Pancreas (tissue), 10 donors: Measurements from ENCODE around the gene CA9. TPM values are rescaled to one million over a fixed set of nuclear protein-coding genes. Genes with fewer than 3 reads are reported as not detected.
A peak's percentile ranks its signal among the peaks of the same experiment; 100 is the strongest.

Experiments used
- ATAC-seq, 4 donors: fragments of 200-7000 bp; cut with Tn5 transposase; one replicate each; pipeline versions ENCODE4 v1.8.0 to v1.9.1; 2020; ENCODE audit warnings: mild to moderate bottlenecking in 4 of 4, moderate library complexity in 4 of 4
- DNase-seq, 6 donors: peaks; one replicate each; pipeline ENCODE4 v3.0.0-alpha.2; 2020
- FAIRE-seq: peaks from 2 replicates; lab custom pipeline; 2012; peaks lifted over from hg19 to GRCh38; lab: Jason Lieb, UNC
- H3K27ac ChIP-seq, 4 donors: fragments of 200-600 bp; sonication (generic); 1 replicate in 3 of 4; 2 replicates in 1 of 4; pipeline versions ENCODE4 v1.5.0 to v1.8.0; 2020
- H3K27me3 ChIP-seq, 4 donors: fragments of 200-600 bp; one replicate each; pipeline ENCODE4 v1.8.0; 2021
- H3K36me3 ChIP-seq, 3 donors: fragments of 200-600 bp; sonication (generic) in 1 of 3; one replicate each; pipeline versions ENCODE4 v1.5.0 to v1.8.0; 2020 to 2021
- H3K4me1 ChIP-seq, 3 donors: fragments of 200-600 bp; one replicate each; pipeline ENCODE4 v1.8.0; 2021
- H3K4me3 ChIP-seq, 4 donors: fragments of 200-600 bp; sonication (generic) in 2 of 4; one replicate each; pipeline versions ENCODE4 v1.5.0 to v1.8.0; 2020 to 2021
- H3K9me3 ChIP-seq, 4 donors: fragments of 200-600 bp; one replicate each; pipeline ENCODE4 v1.8.0; 2021
- WGBS, 2 donors: extraction: QIAGEN DNeasy Blood & Tissue Kit; methylation state at CpG; one replicate each; pipeline ENCODE4 v1.1.7; 2013; 5-methylcytosine and 5-hydroxymethylcytosine counted together
- intact Hi-C, 3 donors: fragments of 100-400 bp; cut with DNase I; formaldehyde crosslinking; loops; one replicate each; pipeline versions ENCODE4 v1.11.1 to v1.14.2; 2022
- polyA plus RNA-seq, 2 donors: library from polyadenylated mRNA; stranded (reverse); fragments of 200-250 nt; gene quantifications; one replicate each; pipeline ENCODE4 v1.2.3, GENCODE V29; 2013
- total RNA-seq, 6 donors: library from RNA; stranded (reverse); fragmentation: NEBNext Ultra II Directional in 4 of 6; extraction: Animal tissue kit (Norgen Biotek cat#: 25700) in 4 of 6; gene quantifications; one replicate each; pipeline versions ENCODE4 v1.2.1 to v1.2.4, GENCODE V29; 2021 to 2023
- TF ChIP-seq, protein P1 (sequence below), 4 donors: fragments of 200-600 bp; sonication (generic) in 3 of 4; IDR thresholded peaks; one replicate each; pipeline versions ENCODE4 v1.5.0 to v1.8.0; 2021; ENCODE audit warnings: antibody characterized with exemption in 4 of 4
- donor health status: healthy with polysubstance abuse.
- donor health status: DM: no; HTN: no; CAD: no; lungs with moderate emphysema.
- donor health status: DM: no; HTN: no; CAD: no.
- donor health status: control.
- donor health status: control.
- donor health status: Bipolar disorder and iron deficiency.
- donor health status: DM: yes; HTN: yes; CAD: no.
- donor health status: DM: no; HTN: no; CAD: no.
- donor health status: DM: no; HTN: no; CAD: no.
- donor health status: DM: yes; HTN: yes; CAD: no.

The CA9 gene
- total and polyA plus RNA-seq, 8 donors, result 1.2 to 75.6 (median 7.9) TPM

DNA sequence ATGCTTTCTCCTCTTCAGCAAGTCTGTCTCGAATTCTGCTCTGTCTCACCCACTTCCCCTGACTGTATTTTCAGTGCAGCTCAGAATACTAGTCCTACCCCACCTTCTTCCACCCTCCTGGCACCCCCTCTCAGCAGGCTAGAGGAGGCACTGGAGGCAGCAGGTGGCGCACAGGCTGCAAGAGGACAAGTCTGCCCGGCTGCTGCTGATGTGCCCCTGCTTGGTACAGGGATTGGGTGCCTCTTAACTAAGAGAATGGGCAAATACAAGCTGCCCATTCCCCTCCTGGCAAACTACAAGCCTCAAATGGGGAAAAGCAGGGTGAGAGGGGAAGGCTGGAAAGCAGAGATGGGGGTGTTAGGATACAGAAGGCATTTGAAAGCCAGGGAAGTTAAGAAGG lies 53.2 kb downstream of the CA9 start:
- no peak for ATAC-seq
- H3K4me3 ChIP-seq, result no peak overlapping the region
- no peak overlapping the region for H3K27ac ChIP-seq
- H3K36me3 ChIP-seq, result peaks cover 3 to 37% (median 26%) of the 10 kb centered on the region in 3 donors
- 67 to 77% methylated on average over 3 of the region's 3 CpGs for WGBS, 2 donors
- no peak for DNase-seq
- H3K4me1 ChIP-seq, result peaks cover 15 to 31% (median 18%) of the 10 kb centered on the region in 3 donors
- FAIRE-seq, result no peak
- TF ChIP-seq, protein P1, sequence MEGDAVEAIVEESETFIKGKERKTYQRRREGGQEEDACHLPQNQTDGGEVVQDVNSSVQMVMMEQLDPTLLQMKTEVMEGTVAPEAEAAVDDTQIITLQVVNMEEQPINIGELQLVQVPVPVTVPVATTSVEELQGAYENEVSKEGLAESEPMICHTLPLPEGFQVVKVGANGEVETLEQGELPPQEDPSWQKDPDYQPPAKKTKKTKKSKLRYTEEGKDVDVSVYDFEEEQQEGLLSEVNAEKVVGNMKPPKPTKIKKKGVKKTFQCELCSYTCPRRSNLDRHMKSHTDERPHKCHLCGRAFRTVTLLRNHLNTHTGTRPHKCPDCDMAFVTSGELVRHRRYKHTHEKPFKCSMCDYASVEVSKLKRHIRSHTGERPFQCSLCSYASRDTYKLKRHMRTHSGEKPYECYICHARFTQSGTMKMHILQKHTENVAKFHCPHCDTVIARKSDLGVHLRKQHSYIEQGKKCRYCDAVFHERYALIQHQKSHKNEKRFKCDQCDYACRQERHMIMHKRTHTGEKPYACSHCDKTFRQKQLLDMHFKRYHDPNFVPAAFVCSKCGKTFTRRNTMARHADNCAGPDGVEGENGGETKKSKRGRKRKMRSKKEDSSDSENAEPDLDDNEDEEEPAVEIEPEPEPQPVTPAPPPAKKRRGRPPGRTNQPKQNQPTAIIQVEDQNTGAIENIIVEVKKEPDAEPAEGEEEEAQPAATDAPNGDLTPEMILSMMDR (IDR thresholded peaks at IDR 0.05), result no peak
- intact Hi-C loops, result no loop called here
- no peaks in the 10 kb centered on the region for H3K27me3 ChIP-seq
- H3K9me3 ChIP-seq, result no peaks in the 10 kb centered on the region

DNA sequence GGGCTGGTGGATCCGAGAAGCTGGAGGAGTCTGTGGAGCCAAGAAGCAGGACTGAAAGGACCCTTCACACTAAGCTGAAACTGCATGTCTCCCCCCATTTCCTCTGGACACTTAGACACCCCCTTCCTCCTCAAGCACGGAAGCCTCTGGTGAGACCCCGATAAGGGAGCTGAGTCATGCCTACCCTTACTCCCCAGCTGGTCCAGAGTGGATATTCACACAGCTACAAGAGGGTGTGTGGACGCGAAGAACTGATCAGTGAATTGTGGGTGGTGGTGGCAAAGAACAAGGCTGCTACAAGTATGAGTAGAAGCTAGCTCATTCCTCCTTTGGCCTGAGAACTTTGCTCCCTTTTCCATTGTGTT lies 53.9 kb downstream of the CA9 start:
- intact Hi-C loops, result no loop called here
- FAIRE-seq (no peak), ATAC-seq (no peak), DNase-seq (no peak)
- TF ChIP-seq, protein P1 (IDR thresholded peaks at IDR 0.05), result no peak
- no peaks in the 10 kb centered on the region for H3K9me3 ChIP-seq
- H3K27me3 ChIP-seq, result no peaks in the 10 kb centered on the region
- peaks cover 15 to 31% (median 18%) of the 10 kb centered on the region in 3 donors for H3K4me1 ChIP-seq
- WGBS, 2 donors, result 65% methylated on average over 5 of the region's 5 CpGs
- H3K27ac ChIP-seq, result peak overlapping the region in 1 of 4 donors; percentile 28
- peaks cover 3 to 30% (median 20%) of the 10 kb centered on the region in 3 donors for H3K36me3 ChIP-seq
- H3K4me3 ChIP-seq, result peak overlapping the region in 1 of 4 donors; percentile 23

DNA sequence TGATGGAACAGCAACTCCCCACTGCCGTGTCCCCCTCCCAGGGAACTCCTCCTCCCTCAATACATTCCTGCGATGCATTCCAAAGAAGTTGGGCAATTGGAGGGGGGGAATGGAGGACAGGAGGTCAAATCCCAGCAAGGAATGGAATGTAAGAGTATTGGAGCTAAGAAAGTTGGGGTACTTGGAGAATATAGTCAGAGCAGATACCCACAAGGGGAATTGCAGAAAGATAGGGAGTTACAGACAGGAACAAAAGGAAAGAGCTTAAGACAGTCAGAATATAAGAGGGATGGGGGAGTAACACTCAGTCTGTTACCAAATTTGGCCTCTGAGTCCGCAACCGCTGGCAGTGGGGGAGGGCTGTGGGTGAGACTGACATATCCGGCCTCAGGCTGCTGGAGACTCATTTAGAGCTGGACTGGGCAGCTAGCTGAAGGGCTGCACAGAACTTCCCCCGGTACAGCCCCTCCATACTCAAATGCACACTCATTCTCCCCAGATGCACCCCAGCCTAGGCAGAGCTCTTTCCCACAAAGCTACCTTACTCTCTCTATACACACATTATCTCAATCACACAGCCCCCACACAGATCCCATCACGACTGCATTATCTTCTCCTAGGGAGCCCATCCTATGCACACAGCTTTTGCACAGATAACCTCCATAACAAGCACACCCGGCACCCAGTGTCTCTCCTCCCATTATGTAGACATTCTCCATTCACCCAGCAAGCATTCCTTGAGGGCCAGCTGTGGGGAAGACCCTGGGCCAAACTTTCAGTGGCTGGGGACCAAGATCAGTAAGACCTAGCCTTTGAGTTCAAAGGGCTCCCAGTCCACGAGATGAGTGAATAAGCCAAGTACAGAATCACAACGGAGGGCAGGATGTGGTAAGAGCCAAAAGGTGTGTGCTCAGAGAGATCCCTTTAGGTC lies 54.6 kb downstream of the CA9 start:
- intact Hi-C loops, result no loop called here
- peaks cover 16 to 32% (median 19%) of the 10 kb centered on the region in 3 donors for H3K4me1 ChIP-seq
- peaks cover 3 to 24% (median 16%) of the 10 kb centered on the region in 3 donors for H3K36me3 ChIP-seq
- peak overlapping the region in 2 of 4 donors; percentile 11 to 28 for H3K27ac ChIP-seq
- no peaks in the 10 kb centered on the region for H3K9me3 ChIP-seq
- H3K27me3 ChIP-seq, result no peaks in the 10 kb centered on the region
- peak overlapping the region in 1 of 4 donors; percentile 23 for H3K4me3 ChIP-seq
- DNase-seq (peak in 1 of 6 donors; percentile 56), FAIRE-seq (no peak), ATAC-seq (no peak)
- TF ChIP-seq, protein P1 (IDR thresholded peaks at IDR 0.05), result no peak
- 32 to 36% methylated on average over 10 of the region's 10 CpGs for WGBS, 2 donors

DNA sequence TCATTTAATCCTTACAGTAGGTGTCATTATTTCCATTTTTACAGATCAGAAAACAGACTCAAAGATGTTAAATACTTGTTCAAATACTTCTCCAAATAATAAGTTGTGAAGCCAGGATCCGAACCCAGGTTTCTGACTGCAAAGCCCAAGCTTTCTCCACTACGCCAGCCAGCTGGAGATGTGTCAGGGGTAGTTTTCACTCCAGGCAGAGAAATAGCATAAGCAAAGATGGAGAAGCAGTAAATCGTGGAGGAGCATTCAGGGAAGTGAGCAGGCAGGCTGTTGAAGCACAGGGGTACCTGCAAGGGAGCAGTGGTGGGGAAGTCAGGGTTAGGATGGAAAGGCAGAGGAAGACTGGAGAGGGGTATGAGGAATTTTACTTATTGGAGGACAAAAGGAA lies 55.4 kb downstream of the CA9 start:
- Histone ChIP-seq H3K27me3 (no peaks in the 10 kb centered on the region), H3K4me1 (peaks cover 24 to 40% (median 25%) of the 10 kb centered on the region in 3 donors), H3K4me3 (peak overlapping the region in 1 of 4 donors; percentile 72), H3K27ac (peak overlapping the region in 1 of 4 donors; percentile 19), H3K9me3 (no peaks in the 10 kb centered on the region), H3K36me3 (peaks cover 0 to 16% (median 8%) of the 10 kb centered on the region in 3 donors)
- FAIRE-seq (no peak), DNase-seq (no peak), ATAC-seq (no peak)
- TF ChIP-seq, protein P1 (IDR thresholded peaks at IDR 0.05), result no peak
- 77 to 87% methylated on average over 3 of the region's 3 CpGs for WGBS, 2 donors
- intact Hi-C loops, result no loop called here
